Urinary bladder (tissue), 4 donors: ENCODE measurements around the gene NFATC3. TPM values are rescaled to one million over a fixed set of nuclear protein-coding genes. Genes with fewer than 3 reads are reported as not detected.
A peak's percentile ranks its signal among the peaks of the same experiment; 100 is the strongest.

Source experiments
- DNase-seq: peaks from one replicate; pipeline ENCODE4 v3.0.0-alpha.2; 2015; ENCODE audit errors: extremely low spot score
- H3K27ac ChIP-seq: one replicate; pipeline ENCODE4 v1.5.1; 2013; ENCODE audit warnings: low read depth, mild to moderate bottlenecking, moderate library complexity
- H3K36me3 ChIP-seq: one replicate; pipeline ENCODE4 v1.6.1; 2013; ENCODE audit warnings: mild to moderate bottlenecking, moderate library complexity; ENCODE audit not compliant: insufficient read depth
- H3K4me1 ChIP-seq: one replicate; pipeline ENCODE4 v1.6.1; 2013; ENCODE audit warnings: mild to moderate bottlenecking, moderate library complexity; ENCODE audit not compliant: insufficient read depth
- H3K4me3 ChIP-seq: one replicate; pipeline ENCODE4 v1.5.1; 2013; ENCODE audit warnings: low read depth, low read length
- WGBS: extraction: QIAGEN DNeasy Blood & Tissue Kit; methylation state at CpG from one replicate; pipeline ENCODE4 v1.1.7; 2013; 5-methylcytosine and 5-hydroxymethylcytosine counted together
- polyA plus RNA-seq: library from polyadenylated mRNA; stranded (reverse); fragments of 200-250 nt; gene quantifications from one replicate; pipeline ENCODE4 v1.2.3, GENCODE V29; 2013
- total RNA-seq: library from RNA; depleted of rRNA; stranded (reverse); fragments of >200 nt; gene quantifications from one replicate; pipeline ENCODE4 v1.2.3, GENCODE V29; 2014
- donor health status: healthy with polysubstance abuse.
- donor health status: healthy.

NFATC3 gene
- total and polyA plus RNA-seq, 2 donors = 20.2 to 27.1 TPM

DNA sequence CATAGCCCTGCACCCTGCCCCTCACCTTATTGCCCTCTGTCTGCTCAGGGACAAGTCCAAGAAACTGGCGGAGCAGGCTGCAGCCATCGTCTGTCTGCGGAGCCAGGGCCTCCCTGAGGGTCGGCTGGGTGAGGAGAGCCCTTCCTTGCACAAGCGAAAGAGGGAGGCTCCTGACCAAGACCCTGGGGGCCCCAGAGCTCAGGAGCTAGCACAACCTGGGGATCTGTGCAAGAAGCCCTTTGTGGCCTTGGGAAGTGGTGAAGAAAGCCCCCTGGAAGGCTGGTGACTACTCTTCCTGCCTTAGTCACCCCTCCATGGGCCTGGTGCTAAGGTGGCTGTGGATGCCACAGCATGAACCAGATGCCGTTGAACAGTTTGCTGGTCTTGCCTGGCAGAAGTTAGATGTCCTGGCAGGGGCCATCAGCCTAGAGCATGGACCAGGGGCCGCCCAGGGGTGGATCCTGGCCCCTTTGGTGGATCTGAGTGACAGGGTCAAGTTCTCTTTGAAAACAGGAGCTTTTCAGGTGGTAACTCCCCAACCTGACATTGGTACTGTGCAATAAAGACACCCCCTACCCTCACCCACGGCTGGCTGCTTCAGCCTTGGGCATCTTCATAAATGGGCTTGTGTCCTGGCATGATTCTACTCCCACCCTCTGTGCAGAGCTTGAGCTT, 6.3 kb upstream of the NFATC3 start:
- WGBS = 90% methylated on average over 8 of the region's 8 CpGs
- H3K27ac ChIP-seq = no peak overlapping the region

DNA sequence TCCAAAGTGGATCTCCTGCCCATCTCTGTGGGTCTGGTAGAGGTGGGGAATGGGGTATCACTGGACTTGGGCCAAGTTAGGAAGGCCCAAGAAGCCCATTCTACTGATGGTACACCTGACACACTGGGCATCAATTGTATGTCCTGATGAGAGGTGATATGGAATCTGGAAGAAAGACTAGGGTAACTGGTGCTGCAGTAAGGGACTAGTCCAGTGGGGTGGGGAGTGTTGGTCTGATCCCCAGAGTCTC, 5.9 kb upstream of the NFATC3 start:
- H3K27ac ChIP-seq = no peak overlapping the region
- no peak for DNase-seq
- H3K36me3 ChIP-seq = peaks cover 2% of the 10 kb centered on the region
- H3K4me3 ChIP-seq = no peak overlapping the region
- no peaks in the 10 kb centered on the region for H3K4me1 ChIP-seq

More for the DNA sequence above, 6.3 kb upstream of the NFATC3 start:
- Histone ChIP-seq H3K36me3 (peaks cover 2% of the 10 kb centered on the region), H3K4me1 (no peaks in the 10 kb centered on the region), H3K4me3 (no peak overlapping the region)
- DNase-seq = no peak

DNA sequence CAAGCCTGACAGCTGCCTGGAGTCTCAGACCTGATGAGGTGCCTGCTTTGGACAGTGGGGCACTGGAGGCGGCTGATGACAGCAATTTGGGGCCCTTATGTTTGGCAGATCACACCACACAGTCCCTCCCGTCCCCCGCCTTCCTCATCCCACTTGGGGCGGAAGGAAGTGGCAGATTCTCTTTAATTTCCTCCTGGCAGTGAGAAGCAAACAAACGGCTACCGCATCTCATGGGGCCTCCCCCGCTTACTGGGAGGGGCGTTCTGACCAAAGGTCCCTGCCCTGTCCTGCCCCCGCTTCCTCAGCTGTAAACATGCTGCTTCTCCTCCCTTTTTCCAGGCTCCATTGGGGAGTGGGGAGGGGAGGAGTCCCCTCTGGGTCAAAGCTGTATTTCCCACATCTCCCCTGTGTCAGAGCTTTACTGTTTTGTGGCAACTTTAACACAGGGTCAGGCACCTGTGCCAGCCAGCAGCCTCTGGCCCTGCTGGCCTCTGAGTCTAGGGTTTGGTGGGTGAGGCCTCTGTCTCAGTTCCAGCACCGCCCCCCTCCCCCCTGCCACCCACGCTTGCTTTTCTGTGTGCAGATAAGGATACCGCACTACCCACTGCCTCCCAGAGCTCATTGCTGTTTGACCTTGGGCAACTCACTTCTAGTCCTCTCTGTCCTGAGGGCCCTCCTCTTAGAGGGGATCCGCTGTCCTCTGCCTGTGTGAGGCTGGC, 5.4 kb upstream of the NFATC3 start:
- H3K4me1 ChIP-seq = no peaks in the 10 kb centered on the region
- no peak overlapping the region for H3K4me3 ChIP-seq
- WGBS = 52% methylated on average over 13 of the region's 13 CpGs
- H3K27ac ChIP-seq = peak overlapping the region; percentile 80
- peaks cover 2% of the 10 kb centered on the region for H3K36me3 ChIP-seq
- no peak for DNase-seq

DNA sequence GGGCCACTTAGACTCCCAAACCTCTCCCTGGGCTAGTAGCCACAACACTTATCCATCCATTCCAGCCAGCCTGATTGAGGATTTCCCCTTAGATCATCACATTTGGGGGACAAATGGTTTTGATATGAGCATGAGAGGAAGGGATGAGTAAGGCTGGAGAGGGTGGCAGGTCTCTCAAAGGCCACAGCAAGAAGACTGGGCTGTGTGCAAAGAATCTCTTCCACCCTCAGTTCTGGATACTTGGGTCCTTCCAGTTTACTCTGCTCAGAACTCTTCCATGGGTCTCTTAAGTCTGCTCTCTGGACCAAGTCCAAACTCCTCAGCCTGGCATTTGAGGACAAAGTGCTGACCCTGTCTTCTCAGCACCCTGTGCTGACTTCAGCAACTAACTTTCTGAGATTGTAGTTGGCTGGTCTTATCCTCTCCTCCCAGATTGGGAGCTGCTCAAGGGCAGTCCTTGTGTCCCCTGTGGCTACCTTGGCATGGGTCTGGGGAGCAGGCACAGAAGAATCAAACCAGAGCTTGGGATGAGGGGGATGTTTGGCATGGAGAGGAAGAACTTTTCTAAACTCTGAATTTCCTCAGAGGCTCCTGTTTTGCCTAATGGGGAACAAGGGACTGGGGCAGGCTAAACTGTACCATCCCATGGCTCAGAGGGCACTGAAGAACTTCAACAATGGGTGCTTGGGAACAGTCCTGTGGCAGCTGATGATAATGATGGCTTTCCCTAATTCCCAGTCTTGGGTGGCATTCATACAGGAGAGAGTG, 3.1 kb upstream of the NFATC3 start:
- Histone ChIP-seq H3K4me3 (no peak overlapping the region), H3K4me1 (no peaks in the 10 kb centered on the region), H3K36me3 (no peaks in the 10 kb centered on the region), H3K27ac (no peak overlapping the region)
- no peak for DNase-seq

DNA sequence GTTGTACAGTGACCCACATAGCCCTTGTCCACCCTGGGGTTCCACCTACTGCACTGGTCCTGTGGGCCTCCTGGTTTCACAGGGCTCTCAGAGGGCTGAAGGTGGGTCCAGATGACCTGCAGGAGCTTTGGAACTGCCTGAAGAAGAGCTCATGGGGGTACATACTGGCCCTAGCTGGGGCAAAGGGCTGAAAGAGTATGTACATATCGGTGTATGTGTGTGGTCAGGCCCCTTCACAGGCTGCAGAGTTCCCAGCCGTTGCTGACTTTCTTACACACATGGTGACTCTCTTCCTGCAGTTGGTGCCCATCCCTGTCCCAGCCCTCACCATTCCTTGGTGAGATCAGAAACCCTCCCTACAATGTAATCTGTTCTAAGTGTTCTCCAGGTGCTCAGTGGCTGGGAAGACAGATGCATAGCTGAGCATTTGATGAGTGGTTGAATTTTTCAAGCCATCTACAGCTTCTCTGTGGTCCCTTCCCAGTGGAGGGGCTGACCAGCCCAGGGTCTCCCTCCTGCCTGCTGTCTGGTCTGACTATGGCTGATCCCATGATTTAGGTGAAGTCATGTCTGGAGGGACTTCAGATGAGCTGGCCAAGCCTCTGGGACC, 2.4 kb upstream of the NFATC3 start:
- no peak for DNase-seq
- no peak overlapping the region for H3K27ac ChIP-seq
- no peaks in the 10 kb centered on the region for H3K36me3 ChIP-seq
- WGBS = 86% methylated on average over 2 of the region's 2 CpGs
- no peaks in the 10 kb centered on the region for H3K4me1 ChIP-seq
- no peak overlapping the region for H3K4me3 ChIP-seq

DNA sequence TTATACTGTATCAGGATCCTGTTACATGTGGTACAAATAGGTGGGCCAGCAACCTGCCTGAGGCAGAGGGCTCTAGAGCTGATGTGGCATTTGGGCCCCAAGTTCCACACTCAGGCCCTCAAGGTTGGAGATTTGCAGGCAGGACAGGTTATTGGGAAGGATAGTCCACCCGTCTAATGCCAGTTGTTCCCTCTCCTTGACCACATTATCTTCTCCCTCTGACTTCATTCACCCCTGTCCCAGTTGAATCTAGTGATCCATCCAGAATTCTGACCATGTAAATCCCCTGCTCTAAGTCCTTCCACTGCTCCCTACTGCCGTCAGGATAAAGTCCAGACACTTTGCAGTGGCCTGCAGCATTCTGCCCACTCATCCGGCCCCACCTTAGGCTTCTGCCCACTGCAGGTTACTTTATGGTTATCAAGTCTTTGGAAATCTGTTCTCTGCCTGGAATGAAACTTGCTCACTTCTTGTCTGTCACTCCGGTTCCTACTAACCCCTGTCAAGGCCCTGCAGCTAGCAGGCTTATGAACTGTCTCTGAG, 1.9 kb upstream of the NFATC3 start:
- Histone ChIP-seq H3K27ac (no peak overlapping the region), H3K36me3 (no peaks in the 10 kb centered on the region), H3K4me1 (no peaks in the 10 kb centered on the region), H3K4me3 (no peak overlapping the region)
- WGBS = 83% methylated on average over 4 of the region's 4 CpGs
- no peak for DNase-seq

DNA sequence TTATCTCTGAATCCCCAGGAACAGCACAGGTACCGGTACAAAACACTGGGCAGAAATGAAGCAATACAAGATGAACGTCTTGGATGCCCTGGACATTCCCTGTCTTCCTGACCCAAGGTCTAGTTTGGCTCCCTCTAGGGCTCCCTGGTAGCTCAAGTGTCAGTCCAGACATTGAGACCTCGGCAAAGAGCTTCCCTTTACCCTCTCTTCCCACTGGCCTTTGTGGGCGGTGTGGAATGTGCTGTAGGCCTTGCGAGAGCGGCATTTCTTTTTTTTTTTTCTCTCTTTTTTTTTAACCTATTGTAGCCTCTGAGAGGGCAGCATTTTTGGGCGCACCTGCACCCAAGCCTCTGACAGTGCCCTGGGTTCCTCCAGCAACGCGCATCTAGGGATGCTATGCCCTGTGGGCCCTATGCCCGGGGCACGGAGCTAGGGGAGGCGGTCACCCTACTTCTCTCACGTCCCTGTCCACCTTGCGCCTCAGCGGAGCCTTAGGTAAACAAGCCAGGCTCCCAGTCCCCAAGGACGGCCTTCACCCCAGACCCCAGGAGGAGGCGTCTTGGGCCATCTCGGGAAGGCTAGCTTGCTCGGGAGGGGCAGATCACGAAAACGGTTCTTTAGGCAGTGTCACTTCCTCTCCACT, 1.2 kb upstream of the NFATC3 start:
- Histone ChIP-seq H3K36me3 (no peaks in the 10 kb centered on the region), H3K4me1 (no peaks in the 10 kb centered on the region), H3K27ac (peak overlapping the region; percentile 97), H3K4me3 (peak overlapping the region; percentile 67)
- no peak for DNase-seq
- 20% methylated on average over 21 of the region's 21 CpGs for WGBS

DNA sequence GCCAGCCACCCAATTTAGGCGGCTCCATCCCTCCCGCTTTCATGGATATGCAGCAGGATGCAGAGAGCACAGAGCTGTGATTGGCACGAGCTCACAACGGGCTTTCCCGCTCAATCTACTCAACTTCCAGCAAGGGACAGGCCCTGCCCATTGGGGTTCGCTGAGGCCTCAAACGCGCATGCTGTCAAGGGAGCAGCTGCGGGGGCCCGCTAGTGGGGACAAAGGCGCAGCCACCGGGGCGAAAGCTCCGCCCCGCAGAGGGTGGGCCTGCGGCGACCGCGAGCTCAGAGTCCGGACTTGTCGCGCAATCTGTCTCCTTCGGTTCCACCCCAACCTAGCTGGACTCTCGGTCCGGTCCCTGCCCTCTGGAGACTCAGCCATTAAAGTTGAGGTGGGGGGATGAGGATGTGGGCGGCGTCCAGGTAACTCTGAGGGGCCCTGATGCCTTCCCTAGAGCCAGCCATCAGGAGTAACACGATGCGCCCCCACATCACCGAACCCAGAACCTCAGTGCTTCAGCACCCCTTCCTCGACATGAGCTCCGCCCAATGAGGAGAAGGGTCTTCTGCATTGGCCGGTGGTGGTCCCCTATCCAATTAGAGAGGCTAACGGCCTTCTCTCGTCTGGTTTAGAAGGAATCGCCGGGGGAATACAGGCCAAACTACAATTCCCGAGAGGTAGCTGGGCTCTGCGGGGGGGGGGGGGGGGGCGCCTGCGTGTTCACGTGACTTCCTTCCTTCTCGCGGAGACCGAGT, 489 bp upstream of the NFATC3 start:
- peak overlapping the region; percentile 67 for H3K4me3 ChIP-seq
- peak overlapping the region; percentile 97 for H3K27ac ChIP-seq
- DNase-seq = peak; percentile 91
- H3K4me1 ChIP-seq = no peaks in the 10 kb centered on the region
- under 1% methylated on average over 45 of the region's 45 CpGs for WGBS
- no peaks in the 10 kb centered on the region for H3K36me3 ChIP-seq

DNA sequence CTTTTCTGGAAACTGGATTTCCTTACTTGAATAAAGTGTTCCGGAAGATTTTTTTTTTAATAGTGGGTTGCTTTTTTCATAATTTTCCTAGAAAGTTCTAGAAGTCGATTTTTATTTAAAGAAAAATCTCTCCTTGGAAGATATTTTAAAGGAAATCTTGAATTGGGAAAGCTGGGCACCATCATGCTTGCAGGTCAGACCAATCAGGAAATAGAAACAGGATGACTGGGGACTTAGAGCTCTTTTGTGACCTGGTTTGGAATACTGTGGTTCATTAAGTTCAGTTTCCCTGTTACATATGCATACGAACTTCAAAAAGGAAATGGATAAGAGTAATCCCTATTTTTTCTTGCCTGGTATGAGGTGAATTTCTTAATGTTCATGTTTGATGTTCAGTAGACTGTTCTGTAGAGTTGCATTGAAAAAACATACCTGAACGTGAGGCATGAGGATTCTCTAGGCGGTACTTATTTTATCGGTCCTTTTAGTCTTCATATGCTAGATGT, 1.2 kb downstream of the NFATC3 start:
- peak overlapping the region; percentile 67 for H3K4me3 ChIP-seq
- WGBS = under 1% methylated on average over 6 of the region's 6 CpGs
- no peak overlapping the region for H3K27ac ChIP-seq
- DNase-seq = no peak
- no peaks in the 10 kb centered on the region for H3K4me1 ChIP-seq
- no peaks in the 10 kb centered on the region for H3K36me3 ChIP-seq

DNA sequence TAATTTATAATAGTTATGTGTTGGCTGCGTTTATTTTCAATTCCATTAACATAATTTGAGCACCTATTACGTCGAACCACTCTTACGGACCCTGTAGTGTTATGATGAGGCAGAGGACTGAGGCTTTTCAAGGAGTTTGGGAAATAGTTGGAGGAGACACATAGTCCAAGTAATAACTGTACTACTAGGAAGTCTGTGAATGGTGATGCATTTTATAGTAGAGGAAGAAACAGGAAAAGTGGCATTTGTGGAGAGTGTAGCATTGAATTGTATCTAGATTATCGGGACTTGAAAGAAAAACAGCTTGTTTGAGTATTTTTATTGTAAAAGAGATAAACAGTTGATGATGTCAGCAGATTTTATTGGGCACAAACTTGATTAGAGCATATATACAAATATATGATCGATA, 1.7 kb downstream of the NFATC3 start:
- no peak overlapping the region for H3K27ac ChIP-seq
- peak overlapping the region; percentile 25 for H3K4me3 ChIP-seq
- WGBS = 8% methylated on average over 6 of the region's 6 CpGs
- no peaks in the 10 kb centered on the region for H3K36me3 ChIP-seq
- DNase-seq = no peak
- no peaks in the 10 kb centered on the region for H3K4me1 ChIP-seq

DNA sequence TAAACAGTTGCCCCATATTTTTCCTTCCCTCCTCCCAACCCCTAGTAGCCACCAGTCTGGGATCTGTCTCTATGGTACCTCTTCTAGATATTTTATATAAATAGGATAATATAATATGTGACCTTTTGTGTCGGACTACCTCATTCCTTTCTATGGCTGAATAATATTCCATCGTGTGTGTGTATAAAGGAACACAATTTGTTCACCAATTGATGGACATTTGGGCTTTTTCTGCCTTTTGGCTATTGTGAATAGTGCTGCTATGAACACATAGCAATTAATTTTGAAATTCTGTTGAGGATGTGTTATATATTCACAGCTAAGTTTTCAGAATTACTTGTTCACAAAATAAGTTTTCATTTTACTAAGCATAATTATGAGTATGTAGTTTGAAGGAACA, 2.5 kb downstream of the NFATC3 start:
- Histone ChIP-seq H3K4me3 (no peak overlapping the region), H3K27ac (no peak overlapping the region), H3K36me3 (no peaks in the 10 kb centered on the region), H3K4me1 (no peaks in the 10 kb centered on the region)
- WGBS = 80% methylated on average over 2 of the region's 2 CpGs
- no peak for DNase-seq

DNA sequence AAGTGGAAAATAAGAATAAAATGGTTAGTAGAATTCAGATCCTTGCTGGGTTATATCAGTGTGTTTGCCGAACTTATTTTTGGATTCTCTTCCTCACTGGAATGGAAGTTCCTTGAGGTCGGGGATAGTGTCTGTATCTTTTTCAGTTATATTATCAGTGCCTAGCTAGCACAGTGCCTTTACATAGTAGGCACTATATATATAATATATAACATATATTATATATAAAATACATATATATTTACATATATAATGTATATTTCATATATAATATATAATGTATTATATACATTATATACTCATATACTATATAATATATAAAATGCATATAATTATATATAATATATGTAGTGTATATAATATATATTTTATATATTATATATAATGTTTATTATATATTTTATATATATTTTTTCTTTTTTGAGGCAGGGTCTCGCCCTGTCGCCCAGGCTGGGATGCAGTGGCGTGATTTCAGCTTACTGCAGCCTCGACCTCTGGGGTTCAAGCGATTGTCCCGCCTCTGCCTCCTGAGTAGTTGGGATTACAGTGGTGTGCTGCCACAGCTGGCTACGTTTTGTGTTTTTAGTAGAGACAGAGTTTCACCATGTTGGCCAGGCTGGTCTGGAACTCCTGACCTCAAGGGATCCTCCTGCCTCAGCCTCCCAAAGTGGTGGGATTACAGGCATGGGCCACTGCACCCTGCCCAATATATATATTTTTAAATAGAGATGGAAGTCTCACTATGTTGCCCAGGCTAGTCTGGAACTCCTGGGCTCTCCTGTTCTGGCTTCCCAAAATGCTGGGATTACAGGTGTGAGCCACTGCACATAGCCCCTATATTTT, 3.2 kb downstream of the NFATC3 start:
- Histone ChIP-seq H3K4me1 (no peaks in the 10 kb centered on the region), H3K36me3 (no peaks in the 10 kb centered on the region), H3K4me3 (no peak overlapping the region), H3K27ac (no peak overlapping the region)
- 89% methylated on average over 9 of the region's 9 CpGs for WGBS
- DNase-seq = no peak
